ENCODE results near the gene CNTNAP4.

DNA sequence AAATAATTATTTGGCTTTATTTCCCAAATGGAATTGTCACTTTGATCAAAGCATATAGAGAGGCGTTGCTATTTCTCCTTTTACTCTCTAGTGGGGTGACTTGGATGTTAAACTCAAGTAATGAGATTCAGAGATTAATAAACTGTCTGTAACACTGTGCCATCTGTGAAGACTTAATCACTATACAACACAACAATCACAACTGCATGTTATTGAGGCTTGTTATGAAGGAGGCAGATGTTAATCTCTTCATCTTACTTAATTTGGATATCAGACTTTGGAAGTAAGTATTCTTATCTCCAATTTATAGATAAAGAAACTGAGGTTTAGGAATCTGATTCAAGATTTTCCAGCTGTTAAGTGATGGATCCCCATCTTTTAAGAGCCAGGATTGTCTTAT lies 132.5 kb downstream of the CNTNAP4 start:
- TF ChIP-seq CTCF (conservative IDR thresholded peaks at IDR 0.05; ENCODE audit: low read depth, low read length) = no peak
- TF ChIP-seq MAFK (IDR thresholded peaks at IDR 0.05; ENCODE audit: low read depth, low read length) = no peak
- TF ChIP-seq RAD21 (IDR thresholded peaks at IDR 0.05; ENCODE audit: low read length) = no peak
- no peak for TF ChIP-seq MXI1 (IDR thresholded peaks at IDR 0.05; ENCODE audit: borderline replicate concordance, low read depth, low read length)
- no peak for TF ChIP-seq POLR2A (IDR thresholded peaks at IDR 0.05; ENCODE audit: low read depth, low read length)
- TF ChIP-seq, protein P1, sequence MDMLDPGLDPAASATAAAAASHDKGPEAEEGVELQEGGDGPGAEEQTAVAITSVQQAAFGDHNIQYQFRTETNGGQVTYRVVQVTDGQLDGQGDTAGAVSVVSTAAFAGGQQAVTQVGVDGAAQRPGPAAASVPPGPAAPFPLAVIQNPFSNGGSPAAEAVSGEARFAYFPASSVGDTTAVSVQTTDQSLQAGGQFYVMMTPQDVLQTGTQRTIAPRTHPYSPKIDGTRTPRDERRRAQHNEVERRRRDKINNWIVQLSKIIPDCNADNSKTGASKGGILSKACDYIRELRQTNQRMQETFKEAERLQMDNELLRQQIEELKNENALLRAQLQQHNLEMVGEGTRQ (IDR thresholded peaks at IDR 0.05; ENCODE audit: low read depth, low read length) = no peak
- TF ChIP-seq RCOR1 (IDR thresholded peaks at IDR 0.05; ENCODE audit: insufficient replicate concordance, low read length) = no peak
- TF ChIP-seq ELK1 (IDR thresholded peaks at IDR 0.05; ENCODE audit: borderline replicate concordance, low read depth, low read length) = no peak
- TF ChIP-seq CEBPB (IDR thresholded peaks at IDR 0.05; ENCODE audit: low read depth, low read length) = no peak
- TF ChIP-seq MAZ (IDR thresholded peaks at IDR 0.05; ENCODE audit: borderline replicate concordance, low read depth, low read length) = no peak
- TF ChIP-seq FOS (IDR thresholded peaks at IDR 0.05; ENCODE audit: low read depth, low read length) = no peak
- no peak for TF ChIP-seq BHLHE40 (IDR thresholded peaks at IDR 0.05; ENCODE audit: low read depth, low read length)
- TF ChIP-seq CHD1 (IDR thresholded peaks at IDR 0.05; ENCODE audit: low read depth, low read length) = no peak
- TF ChIP-seq RFX5 (IDR thresholded peaks at IDR 0.05; ENCODE audit: low read depth, low read length) = no peak
